HG02610 (cell line): ENCODE data around the gene LHX4.
"Not testable (repeated sequence)": the region's sequence is repeated elsewhere in the genome, so short reads cannot be mapped to it uniquely, and the experiment has no call there.

Experiments used
- ATAC-seq: cut with Tn5 transposase; IDR thresholded peaks from one replicate; pipeline ENCODE4 v1.9.1; 2021; ENCODE audit warnings: mild to moderate bottlenecking, moderate library complexity; ENCODE audit not compliant: unreplicated experiment

The LHX4 gene

DNA sequence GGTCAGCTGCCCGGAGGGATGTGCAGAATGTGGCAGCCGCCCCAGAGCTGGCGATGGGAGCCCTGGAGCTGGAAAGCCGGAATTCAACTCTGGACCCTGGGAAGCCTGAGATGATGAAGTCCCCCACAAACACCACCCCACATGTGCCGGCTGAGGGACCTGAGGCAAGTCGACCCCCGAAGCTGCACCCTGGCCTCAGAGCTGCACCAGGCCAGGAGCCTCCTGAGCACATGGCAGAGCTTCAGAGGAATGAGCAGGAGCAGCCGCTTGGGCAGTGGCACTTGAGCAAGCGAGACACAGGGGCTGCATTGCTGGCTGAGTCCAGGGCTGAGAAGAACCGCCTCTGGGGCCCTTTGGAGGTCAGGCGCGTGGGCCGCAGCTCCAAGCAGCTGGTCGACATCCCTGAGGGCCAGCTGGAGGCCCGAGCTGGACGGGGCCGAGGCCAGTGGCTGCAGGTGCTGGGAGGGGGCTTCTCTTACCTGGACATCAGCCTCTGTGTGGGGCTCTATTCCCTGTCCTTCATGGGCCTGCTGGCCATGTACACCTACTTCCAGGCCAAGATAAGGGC, 33.5 kb upstream of the LHX4 start:
- no peak for ATAC-seq

DNA sequence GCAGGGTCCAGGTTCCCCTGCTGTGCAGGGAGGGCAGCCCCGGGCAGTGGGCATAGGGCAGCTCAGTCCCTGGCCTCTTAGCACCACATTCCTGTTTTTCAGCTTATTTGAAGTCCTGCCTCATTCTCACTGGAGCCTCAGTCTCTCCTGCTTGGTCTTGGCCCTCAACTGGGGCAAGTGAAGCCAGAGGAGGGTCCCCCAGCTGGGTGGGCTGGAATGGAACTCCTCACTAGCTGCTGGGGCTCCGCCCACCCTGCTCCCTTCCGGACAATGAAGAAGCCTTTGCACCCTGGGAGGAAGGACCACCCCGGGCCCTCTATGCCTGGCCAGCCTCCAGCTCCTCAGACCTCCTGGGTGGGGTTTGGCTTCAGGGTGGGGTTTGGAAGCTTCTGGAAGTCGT, 32.8 kb upstream of the LHX4 start:
- no peak for ATAC-seq

DNA sequence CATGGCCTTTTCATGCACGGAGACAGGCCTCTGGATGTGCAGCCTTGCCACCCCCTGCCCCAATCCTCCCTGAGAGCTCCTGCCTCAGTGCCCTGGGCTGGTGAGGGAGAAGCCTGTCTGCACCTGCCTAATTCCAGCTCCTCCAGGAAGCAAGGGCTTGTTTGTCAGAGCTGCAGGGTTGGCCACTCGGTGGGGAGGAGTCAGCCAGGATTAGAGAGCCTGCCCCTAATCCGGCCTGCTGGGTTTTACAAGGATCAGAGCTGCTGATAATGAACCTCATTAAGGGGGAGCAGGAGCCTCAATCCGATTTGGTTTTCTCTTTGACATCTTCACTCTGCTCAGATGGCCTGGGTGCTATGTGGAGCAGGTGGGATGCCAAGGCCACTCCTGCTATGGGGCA, 31.9 kb upstream of the LHX4 start:
- ATAC-seq = no peak

DNA sequence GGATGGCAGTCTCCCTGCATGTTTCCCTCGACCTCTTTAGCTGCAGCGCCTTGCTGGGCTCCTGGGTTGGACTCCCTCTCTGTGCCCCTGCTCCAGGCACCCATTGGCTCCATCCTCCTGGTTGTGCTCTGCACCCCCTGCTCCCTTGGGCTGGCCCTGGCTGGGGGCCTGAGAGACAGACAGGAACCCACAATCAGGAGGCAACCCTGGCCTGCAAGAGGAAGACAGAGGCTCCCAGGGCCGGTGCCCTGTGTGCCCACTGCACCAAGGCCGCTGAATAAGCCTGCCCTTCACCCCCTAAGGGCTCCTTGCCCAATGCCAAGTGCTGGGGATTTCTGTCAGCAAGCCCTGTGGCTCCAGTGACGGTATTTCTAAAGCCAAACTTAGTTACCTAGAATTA, 31.5 kb upstream of the LHX4 start:
- ATAC-seq = no peak

DNA sequence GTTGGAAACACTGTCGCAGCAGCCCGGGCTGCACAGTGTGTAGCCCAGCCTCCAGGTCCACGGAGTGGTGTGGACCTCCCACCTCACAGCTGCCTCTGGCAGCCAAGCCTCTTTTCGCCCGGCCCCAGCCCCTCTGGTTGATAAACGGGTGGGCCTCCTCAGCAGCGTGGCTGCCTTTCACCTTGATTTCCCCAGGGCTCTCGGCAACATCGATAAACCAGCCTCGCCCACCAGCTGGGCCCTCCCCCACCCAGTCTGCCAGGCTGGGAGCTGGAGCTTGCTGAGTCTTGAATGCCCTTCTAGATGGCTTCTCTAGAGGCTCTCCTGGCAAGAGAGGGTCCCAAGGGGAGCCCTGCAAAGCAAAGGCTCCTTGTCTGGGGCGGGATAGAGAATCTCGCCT, 31.0 kb upstream of the LHX4 start:
- no peak for ATAC-seq

DNA sequence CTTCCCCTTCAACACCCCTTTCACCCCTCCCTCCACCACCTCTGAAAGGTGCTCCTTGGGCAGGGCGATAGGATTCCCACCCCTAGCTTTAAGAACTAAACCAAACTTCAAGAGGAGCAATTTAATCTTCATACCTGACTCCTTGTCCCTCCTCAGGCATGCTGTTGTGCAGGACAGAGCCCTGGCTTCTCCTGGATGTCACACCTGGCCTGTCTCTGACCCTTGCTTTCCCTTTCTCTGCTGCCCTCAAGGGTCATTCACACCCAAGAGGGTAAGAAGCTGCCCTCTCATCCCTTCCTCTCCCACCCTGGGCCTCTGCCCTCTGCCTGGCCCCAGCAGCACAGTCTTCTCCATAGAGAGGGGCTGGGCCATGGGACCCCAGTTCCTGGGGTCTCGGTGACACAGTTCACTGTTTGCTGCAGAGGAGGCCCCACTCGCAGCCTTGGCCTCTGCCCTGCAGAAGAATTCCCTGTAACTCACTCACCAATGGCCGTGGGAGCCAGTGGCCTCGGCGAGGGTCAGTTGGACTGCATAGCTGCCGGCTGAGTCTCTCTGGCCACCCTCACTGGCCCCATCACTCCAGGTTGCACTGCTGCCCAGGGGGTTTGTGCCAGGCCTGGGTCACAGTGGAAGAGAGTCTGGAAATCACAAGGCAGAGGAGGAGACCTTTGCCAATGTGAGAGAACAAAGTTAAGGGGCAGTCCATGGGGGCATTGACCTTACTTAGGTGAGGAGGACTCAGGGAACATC, 28.4 kb upstream of the LHX4 start:
- ATAC-seq = no peak

DNA sequence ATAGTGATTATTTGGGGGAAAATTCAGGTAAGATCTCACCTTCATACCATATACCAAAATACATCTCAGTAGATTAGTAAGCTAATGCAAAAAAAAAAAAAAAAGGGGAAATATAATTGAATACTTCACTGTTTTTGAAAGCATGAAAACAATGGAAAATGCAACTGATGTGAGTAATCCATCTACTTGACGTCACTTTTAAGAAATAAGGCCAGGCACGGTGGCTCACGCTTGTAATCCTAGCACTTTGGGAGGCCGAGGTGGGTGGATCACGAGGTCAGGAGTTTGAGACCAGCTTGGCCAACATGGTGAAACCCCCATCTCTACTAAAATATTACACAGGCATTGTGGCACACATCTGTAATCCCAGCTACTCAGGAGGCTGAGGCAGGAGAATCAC, 27.5 kb upstream of the LHX4 start:
- ATAC-seq = not testable (repeated sequence)

DNA sequence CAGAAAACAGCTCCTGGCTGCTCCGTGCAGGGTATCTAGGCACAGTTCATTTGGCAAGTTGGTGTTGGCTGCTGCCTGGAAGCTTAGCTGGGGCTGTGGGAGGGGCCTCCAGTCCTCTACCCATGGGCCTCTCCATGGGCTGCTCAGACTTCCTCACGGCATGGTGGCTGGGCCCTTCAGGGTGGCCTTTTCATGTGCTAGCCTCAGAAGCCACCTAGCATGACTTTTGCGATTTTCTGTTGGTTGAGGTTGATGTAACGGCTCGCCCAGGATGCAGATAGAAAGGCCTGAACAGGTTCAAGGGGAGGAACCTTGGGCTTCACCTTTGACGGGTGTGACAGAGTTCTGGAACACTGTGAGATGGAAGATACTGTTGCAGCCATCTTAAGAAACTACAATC, 25.8 kb upstream of the LHX4 start:
- no peak for ATAC-seq

DNA sequence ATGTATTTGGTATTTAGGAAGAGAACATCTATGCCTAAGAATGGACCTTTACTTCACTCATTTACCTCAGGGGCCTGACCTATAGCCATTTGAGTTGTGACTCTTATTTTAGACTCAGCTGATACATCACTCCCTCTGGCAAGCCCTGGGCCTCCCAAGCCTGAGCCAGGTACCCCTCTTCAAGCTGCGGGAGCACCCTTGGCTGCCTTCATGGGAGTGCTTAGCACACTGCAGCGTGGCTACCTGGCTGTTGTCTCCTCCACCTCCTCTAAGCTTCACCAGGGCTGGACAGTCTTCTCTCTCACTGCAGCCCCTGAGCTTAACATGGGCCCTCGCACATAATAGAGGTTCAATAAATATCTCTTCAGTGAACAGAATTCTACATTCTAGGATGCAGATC, 23.5 kb upstream of the LHX4 start:
- ATAC-seq = no peak

DNA sequence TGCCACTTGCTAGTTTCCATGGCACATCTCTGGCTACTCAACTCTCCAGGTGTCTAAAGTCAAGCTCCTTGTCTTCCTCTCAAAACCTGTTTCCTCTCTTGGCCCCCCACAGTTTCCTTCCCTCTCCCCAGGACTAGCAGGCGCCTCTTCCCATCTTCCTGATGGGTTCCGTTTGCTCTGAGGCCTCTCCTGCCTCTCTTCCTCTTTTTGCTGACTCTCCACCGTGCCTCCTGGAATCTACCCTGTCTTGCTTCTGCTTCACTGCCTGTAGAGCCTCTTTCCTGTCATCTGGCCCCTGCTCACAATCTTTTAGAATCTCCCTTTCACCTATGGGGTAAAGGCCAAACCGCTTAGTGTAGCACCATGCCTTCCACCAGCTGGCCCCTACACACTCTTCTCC, 21.8 kb upstream of the LHX4 start:
- ATAC-seq = no peak

DNA sequence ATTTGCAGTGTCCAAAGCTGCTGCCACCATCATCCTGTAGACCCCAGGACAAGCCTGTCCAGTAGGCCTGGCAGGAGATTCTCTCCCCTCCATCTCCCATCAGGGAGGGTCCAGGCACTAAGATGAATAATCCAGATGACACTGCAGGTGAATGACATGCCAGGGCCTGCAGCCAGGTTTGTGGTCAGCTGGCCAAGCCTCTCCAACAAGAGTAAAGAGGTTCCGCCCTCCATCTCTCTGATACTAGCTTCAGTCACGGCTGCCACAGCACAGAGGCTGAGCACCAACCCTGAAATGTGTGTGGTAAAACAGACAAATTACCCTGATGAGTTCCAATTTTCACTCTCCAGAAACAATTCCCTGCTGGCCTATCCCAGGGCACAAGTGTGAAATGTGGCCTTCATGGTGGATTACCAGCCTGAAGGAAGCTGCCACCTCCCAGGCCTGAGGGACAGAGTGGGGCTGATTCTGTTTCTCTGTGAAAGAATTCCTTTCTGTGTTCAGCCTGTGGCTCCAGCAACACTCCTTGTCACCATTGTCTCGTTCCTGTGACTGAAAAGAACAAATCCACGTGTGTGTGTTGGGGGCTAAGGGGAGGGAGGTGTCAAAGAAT, 19.9 kb upstream of the LHX4 start:
- no peak for ATAC-seq

DNA sequence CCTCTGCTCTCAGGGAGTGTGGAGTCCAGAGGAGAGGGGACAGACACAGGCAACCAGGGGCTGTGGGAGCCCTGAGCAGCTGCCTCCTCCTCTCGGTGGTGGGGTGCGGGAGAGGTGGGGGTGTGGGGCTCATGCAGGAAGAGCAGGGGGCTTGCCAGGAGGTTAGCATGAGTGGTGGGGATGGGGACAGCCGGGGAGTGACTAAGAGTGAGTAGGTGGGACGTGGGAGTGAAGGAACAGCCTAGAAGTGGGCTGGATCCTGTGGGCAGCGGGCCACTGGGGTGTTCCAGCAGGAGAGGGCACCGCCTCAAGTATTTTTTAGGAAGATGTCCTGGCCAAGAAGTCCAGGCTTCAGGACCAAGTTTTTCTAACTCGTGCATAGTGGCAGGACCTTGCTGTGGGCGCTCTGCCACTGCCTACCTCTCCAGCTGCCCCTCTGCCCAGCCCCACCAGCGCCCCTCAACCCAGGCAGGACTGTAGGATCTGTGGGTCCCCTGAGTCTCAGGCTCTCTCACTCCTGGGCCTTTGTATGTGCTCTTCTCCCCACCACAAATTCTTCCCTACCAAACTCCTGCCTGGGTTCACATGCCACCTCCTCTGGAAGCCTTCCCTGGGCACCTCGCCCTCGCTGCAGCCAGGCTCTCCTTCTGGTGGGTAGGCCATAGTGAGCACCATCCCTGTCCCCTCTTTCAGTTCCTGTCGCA, 18.8 kb upstream of the LHX4 start:
- no peak for ATAC-seq

DNA sequence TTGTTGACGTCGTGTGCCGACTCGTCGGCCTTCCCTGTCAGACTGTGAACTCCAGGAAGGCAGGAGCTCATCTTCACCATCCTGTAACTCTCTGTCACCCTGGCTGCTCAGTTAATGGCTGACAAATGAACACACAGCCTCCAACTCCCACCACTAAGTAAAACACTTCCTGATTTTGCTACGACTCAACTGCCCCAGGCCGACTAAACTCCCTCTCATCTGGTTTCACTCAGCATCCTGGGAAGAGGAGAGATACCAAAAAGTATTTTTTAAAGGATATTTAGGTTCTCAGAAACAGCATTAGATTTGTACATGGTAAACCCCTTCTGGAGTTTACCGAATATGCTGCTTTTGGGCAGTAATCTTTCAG, 18.2 kb upstream of the LHX4 start:
- ATAC-seq = no peak

DNA sequence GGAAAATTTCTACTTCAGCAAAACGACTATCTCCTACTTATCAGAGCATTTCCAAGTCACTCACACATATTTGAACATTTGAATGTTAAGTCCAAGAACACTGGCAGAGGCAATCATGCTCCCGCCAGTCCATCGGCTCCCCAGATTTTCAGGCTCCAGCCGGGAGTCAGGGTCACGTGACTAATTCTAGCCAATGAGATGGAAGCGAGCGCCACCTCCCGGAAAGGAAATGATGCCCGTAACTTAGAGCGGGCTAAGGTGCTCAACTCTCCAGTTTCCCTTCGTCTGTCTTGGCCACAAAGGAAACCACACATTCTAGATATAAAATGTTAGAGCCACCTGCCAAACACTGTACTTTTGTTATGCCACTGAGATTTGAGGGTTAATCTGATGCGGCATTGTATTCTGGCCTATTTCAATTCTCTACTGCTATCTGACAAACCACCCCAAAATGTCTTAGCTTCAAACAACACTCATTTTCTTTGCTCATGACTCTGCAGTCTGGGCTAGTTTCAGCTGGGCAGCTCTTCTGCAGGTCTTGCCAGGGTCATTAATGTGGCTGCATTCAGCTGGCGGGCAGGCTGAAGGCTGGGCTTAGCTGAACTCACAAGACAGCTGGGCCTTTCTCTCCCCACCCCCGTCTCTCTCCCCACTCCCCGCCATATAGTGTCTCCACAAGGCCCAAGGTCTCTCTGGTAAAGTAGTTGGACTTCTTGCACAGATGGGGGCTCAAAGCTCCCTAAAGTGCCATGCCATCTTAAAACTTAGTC, 16.5 kb upstream of the LHX4 start:
- ATAC-seq = no peak

DNA sequence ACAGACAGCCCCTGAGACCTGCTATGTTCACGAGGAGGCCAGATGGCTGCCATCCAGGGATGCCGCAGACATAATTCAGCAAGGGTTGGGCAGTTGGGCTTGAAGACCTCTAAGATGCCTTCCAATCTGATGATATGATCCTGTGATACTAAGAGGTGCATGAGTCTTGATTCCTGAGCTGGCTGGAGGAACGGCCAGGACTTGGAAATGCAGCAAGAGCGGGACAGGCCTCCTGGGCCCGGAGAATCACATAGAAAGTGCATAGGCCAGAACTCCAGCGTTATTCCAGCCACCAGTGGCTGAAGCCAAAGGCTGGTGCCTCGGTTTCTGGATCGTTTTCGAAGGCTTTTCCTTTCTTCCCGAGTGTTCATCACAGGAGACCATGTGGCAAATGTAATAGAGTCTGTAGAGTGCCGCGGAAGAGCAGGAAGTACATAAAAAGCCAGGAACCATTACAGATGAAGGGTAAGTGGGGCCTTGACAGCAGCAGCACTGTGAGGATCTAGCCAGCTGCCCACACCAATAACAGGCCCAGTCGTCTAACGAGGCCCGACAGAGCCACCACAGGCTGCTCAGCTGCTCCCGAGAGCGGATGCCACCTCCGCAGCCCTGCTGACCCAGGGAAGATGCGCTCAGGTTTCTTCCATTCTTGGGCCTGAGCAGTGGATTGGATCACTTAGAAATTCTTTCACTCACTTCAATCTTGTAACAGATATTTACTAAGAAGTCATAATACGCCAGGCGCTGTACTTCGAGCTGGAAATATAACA, 14.0 kb upstream of the LHX4 start:
- no peak for ATAC-seq

DNA sequence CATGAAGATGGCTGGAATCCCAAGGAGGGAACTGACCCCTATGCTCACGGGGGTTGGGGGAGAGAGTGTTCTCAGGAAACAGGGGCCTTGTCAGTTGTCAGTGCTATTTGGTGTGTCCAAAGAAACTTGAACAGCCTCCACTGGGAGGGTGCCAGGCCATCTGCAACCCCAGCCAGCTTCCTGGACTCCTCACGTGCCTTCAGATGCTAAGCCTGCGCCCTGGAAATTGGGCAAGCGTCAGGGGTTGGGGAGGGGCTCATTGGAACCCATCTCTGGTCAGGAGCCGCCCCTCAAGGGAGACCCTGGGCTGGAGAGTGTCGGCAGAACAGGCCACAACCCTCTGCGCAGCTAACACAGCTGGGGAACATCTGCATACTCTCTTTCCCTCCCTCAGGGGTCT, 13.1 kb upstream of the LHX4 start:
- no peak for ATAC-seq

DNA sequence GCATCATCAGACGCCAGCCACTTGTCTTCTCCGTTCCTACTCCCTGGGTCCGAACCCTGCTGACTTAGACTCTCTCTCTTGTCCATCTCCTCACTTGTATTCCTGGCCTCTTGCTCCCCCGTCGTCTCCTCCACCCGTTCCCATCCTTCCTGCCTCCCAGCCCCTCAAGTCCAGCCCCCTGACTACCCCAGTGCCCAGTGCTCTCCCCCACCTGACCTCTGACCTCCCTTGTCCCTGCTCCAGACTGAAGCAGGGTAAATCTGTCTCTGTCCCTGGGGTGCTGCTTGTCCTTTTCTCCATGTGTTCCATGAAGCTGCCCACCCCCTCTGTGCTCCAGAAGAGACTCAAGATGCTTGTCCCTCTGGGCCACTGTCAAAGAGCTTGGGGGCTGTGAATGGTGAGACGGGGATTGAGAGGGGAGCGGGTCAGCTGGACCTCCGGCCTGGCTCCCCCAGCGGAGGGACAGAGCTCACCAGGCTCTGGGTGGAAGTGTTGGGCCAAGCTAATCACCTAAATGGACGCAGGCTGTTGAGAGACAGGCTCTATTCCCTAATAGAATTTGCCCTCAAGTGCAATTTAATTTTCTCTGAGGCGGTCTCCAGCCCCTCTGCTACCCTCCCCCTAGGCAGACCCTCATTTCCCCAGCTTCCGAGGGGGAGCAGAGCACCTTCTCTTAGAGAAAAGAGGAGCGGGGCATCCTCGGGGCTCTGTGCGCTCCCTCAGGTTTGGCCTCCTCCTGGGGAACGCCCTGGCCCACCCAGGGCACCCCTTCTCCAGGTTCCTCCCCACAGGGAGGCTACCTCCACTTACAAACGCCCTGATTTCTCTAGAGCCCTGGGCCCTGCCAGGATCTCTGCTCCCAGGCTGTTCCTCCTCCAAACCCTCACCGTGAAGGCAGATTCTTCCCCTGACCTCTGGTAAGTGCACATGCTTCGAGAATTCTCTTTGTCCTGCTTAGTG, 11.0 kb upstream of the LHX4 start:
- no peak for ATAC-seq

DNA sequence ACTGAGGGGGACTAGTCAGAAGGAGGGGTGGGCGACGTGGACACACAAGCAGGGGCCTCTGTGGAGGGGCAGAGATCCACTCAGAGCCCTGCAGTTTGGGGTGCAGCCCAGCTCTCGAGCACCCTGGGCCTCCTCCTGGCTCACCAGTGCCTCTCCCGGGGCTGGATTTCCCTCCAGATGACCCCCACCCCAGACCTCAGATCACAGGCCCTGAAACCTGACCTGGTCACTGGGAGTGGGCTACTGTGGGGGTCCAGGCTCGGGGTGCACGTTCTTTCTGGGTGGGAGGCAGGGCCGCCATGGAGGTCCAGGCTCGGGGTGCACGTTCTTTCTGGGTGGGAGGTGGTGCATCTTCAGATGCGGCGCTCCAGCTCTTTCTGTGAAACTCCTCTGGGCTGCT, 10.3 kb upstream of the LHX4 start:
- no peak for ATAC-seq

DNA sequence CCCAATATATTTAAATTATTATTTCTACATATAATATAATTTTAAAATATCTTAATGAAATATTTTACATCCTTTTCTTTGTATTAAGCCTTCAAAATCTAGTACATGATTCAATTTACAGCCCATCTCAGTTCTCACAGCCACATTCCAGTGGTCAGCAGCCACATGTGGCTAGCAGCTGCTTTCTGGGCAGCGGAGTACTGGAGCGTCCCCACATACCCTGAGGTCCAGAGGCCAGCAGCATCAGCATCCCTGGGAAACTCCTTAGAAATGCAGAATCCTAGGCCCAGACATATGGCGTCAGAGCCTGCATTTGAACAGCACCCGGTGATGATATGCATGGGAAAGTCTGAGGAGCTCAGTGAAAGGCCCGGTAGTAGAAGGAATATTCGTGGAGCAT, 8.6 kb upstream of the LHX4 start:
- no peak for ATAC-seq
